ENCODE results near the gene ARMC2.
"Not testable (repeated sequence)": the region's sequence is repeated elsewhere in the genome, so short reads cannot be mapped to it uniquely, and the experiment has no call there.

The ARMC2 gene

GRCh38 chr6:108922499-108922898 is 74.3 kb downstream of the ARMC2 start:
- no peak for DNase-seq

GRCh38 chr6:108927927-108928326 is 79.7 kb downstream of the ARMC2 start:
- no peak for DNase-seq

GRCh38 chr6:108928650-108929049 is 80.4 kb downstream of the ARMC2 start:
- no peak for DNase-seq

GRCh38 chr6:108931090-108931489 is 82.9 kb downstream of the ARMC2 start:
- not testable (repeated sequence) for DNase-seq

GRCh38 chr6:108937170-108937569 is 88.9 kb downstream of the ARMC2 start:
- DNase-seq: no peak

GRCh38 chr6:108940741-108941140 is 92.5 kb downstream of the ARMC2 start:
- no peak for DNase-seq

- no peak for DNase-seq
Observed at GRCh38 chr6:108941281-108941680, 93.1 kb downstream of the ARMC2 start.

GRCh38 chr6:108941859-108942258 is 93.6 kb downstream of the ARMC2 start:
- no peak for DNase-seq

- DNase-seq: no peak
Observed at GRCh38 chr6:108942556-108943492, 94.6 kb downstream of the ARMC2 start.

GRCh38 chr6:108944071-108944470 is 95.8 kb downstream of the ARMC2 start:
- no peak for DNase-seq

GRCh38 chr6:108944707-108945680 is 96.8 kb downstream of the ARMC2 start:
- DNase-seq: no peak

GRCh38 chr6:108945681-108946159 is 97.5 kb downstream of the ARMC2 start:
- no peak for DNase-seq

GRCh38 chr6:108946695-108947094 is 98.5 kb downstream of the ARMC2 start:
- DNase-seq: no peak

GRCh38 chr6:108947114-108947854 is 99.1 kb downstream of the ARMC2 start:
- no peak for DNase-seq

- DNase-seq: no peak
Observed at GRCh38 chr6:108948181-108948661, 100.0 kb downstream of the ARMC2 start.

- DNase-seq: no peak
Observed at GRCh38 chr6:108951351-108951953, 103.2 kb downstream of the ARMC2 start.

- no peak for DNase-seq
Observed at GRCh38 chr6:108952776-108953486, 104.7 kb downstream of the ARMC2 start.

- no peak for DNase-seq
Observed at GRCh38 chr6:108953681-108954080, 105.5 kb downstream of the ARMC2 start.

GRCh38 chr6:108955329-108955949 is 107.2 kb downstream of the ARMC2 start:
- DNase-seq: no peak

- DNase-seq: no peak
Observed at GRCh38 chr6:108957221-108957620, 109.0 kb downstream of the ARMC2 start.

Measured in NCI-H1105 (cell line).